Coronary artery (tissue), 2 donors: ENCODE results near the gene SMPD3.
A peak's percentile ranks its signal among the peaks of the same experiment; 100 is the strongest.

ENCODE experiments used
- DNase-seq: peaks from one replicate; pipeline ENCODE4 v3.0.0-alpha.2; 2017; ENCODE audit warnings: low spot score
- H3K27ac ChIP-seq, 2 donors: fragments of 200-600 bp; sonication (generic); one replicate each; pipeline ENCODE4 v1.5.1; 2016 to 2019
- H3K4me3 ChIP-seq: fragments of 200-600 bp; sonication (generic); 2 replicates; pipeline ENCODE4 v1.5.1; 2016; ENCODE audit warnings: mild to moderate bottlenecking, moderate library complexity
- CTCF ChIP-seq: fragments of 200-600 bp; sonication (generic); IDR thresholded peaks from one replicate; pipeline ENCODE4 v1.5.1; 2019; ENCODE audit warnings: antibody characterized with exemption

SMPD3 gene

GRCh38 chr16:68310437-68310773 is 137.9 kb downstream of the SMPD3 start:
- DNase-seq: no peak
- H3K27ac ChIP-seq: peak overlapping the region; percentile 2 to 88
- no peak for TF ChIP-seq CTCF
- peak overlapping the region; percentile 91 for H3K4me3 ChIP-seq

- peak overlapping the region; percentile 91 for H3K4me3 ChIP-seq
- no peak for TF ChIP-seq CTCF
- H3K27ac ChIP-seq: peak overlapping the region; percentile 2 to 88
- DNase-seq: no peak
Observed at GRCh38 chr16:68309799-68310198, 138.5 kb downstream of the SMPD3 start.
